Osteocyte (in vitro differentiated cells): Measurements from ENCODE around the gene PAX2. TPM values are rescaled to one million over a fixed set of nuclear protein-coding genes. Genes with fewer than 3 reads are reported as not detected.

Source experiments
- DNase-seq: peaks from one replicate; pipeline ENCODE4 v3.0.0; 2021; ENCODE audit warnings: mixed read lengths; ENCODE audit not compliant: unreplicated experiment; ENCODE audit errors: extremely low spot score
- H3K27ac Mint-ChIP-seq: one replicate; pipeline ENCODE4 v1.8.0; 2021; ENCODE audit warnings: mild to moderate bottlenecking, mixed read lengths; ENCODE audit not compliant: unreplicated experiment
- H3K27me3 Mint-ChIP-seq: one replicate; pipeline ENCODE4 v1.8.0; 2021; ENCODE audit warnings: mixed read lengths; ENCODE audit not compliant: unreplicated experiment
- H3K36me3 Mint-ChIP-seq: one replicate; pipeline ENCODE4 v1.8.0; 2021; ENCODE audit warnings: mixed read lengths; ENCODE audit not compliant: unreplicated experiment
- H3K4me1 Mint-ChIP-seq: one replicate; pipeline ENCODE4 v1.8.0; 2021; ENCODE audit warnings: mixed read lengths; ENCODE audit not compliant: unreplicated experiment
- H3K4me3 Mint-ChIP-seq: one replicate; pipeline ENCODE4 v1.8.0; 2021; ENCODE audit warnings: mild to moderate bottlenecking, moderate library complexity, mixed read lengths; ENCODE audit not compliant: unreplicated experiment
- H3K9me3 Mint-ChIP-seq: one replicate; pipeline ENCODE4 v1.8.0; 2021; ENCODE audit warnings: mixed read lengths; ENCODE audit not compliant: unreplicated experiment
- total RNA-seq: library from RNA; stranded (reverse); gene quantifications from 2 replicates; pipeline ENCODE4 v1.2.1, GENCODE V29; 2021
- TF ChIP-seq, protein P1 (sequence below): fragments of 200-600 bp; sonication (generic); IDR thresholded peaks from 2 replicates; pipeline ENCODE4 v1.5.0; 2021; ENCODE audit warnings: antibody characterized with exemption, mild to moderate bottlenecking, moderate library complexity

PAX2 gene
- total RNA-seq, 1 donor from 2014 or later, result 0.30 TPM

- TF ChIP-seq, protein P1, sequence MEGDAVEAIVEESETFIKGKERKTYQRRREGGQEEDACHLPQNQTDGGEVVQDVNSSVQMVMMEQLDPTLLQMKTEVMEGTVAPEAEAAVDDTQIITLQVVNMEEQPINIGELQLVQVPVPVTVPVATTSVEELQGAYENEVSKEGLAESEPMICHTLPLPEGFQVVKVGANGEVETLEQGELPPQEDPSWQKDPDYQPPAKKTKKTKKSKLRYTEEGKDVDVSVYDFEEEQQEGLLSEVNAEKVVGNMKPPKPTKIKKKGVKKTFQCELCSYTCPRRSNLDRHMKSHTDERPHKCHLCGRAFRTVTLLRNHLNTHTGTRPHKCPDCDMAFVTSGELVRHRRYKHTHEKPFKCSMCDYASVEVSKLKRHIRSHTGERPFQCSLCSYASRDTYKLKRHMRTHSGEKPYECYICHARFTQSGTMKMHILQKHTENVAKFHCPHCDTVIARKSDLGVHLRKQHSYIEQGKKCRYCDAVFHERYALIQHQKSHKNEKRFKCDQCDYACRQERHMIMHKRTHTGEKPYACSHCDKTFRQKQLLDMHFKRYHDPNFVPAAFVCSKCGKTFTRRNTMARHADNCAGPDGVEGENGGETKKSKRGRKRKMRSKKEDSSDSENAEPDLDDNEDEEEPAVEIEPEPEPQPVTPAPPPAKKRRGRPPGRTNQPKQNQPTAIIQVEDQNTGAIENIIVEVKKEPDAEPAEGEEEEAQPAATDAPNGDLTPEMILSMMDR, result no peak
- Mint-ChIP-seq H3K4me3 (no peak overlapping the region), H3K36me3 (no peaks in the 10 kb centered on the region), H3K27ac (no peak overlapping the region), H3K9me3 (no peaks in the 10 kb centered on the region), H3K4me1 (peaks cover 9% of the 10 kb centered on the region), H3K27me3 (peaks cover 77% of the 10 kb centered on the region)
- no peak for DNase-seq
Measured at GRCh38 chr10:100723770-100724530, 21.4 kb upstream of the PAX2 start.

- peaks cover 78% of the 10 kb centered on the region for H3K27me3 Mint-ChIP-seq
- no peaks in the 10 kb centered on the region for H3K36me3 Mint-ChIP-seq
- H3K4me1 Mint-ChIP-seq, result peaks cover 15% of the 10 kb centered on the region
- H3K27ac Mint-ChIP-seq, result no peak overlapping the region
- H3K9me3 Mint-ChIP-seq, result no peaks in the 10 kb centered on the region
- no peak overlapping the region for H3K4me3 Mint-ChIP-seq
- TF ChIP-seq, protein P1, result no peak
- DNase-seq, result no peak
Measured at GRCh38 chr10:100724531-100725027, 20.8 kb upstream of the PAX2 start.

DNA sequence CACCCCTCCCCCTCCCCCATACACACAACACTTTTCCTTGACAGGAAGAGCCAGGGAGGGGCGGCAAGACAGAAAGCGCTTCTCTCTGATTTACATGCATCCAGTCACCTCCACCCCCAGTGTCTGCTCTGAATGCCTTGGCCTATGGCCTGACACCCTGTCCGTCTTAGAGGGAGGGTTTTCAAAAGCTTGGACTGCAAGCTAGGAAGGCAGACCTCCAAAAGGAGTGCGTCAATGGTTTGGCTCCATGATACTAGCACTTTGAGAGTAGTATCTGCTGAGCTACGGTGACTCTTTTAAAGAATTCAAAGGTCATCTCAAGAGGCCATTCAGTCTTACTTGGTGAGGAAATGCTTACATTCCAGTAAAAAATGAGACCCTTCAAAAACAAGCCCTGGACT is 20.3 kb upstream of the PAX2 start:
- Mint-ChIP-seq H3K4me3 (no peak overlapping the region), H3K9me3 (no peaks in the 10 kb centered on the region), H3K27me3 (peaks cover 78% of the 10 kb centered on the region), H3K27ac (no peak overlapping the region), H3K36me3 (no peaks in the 10 kb centered on the region), H3K4me1 (peaks cover 19% of the 10 kb centered on the region)
- TF ChIP-seq, protein P1, result no peak
- DNase-seq, result no peak

DNA sequence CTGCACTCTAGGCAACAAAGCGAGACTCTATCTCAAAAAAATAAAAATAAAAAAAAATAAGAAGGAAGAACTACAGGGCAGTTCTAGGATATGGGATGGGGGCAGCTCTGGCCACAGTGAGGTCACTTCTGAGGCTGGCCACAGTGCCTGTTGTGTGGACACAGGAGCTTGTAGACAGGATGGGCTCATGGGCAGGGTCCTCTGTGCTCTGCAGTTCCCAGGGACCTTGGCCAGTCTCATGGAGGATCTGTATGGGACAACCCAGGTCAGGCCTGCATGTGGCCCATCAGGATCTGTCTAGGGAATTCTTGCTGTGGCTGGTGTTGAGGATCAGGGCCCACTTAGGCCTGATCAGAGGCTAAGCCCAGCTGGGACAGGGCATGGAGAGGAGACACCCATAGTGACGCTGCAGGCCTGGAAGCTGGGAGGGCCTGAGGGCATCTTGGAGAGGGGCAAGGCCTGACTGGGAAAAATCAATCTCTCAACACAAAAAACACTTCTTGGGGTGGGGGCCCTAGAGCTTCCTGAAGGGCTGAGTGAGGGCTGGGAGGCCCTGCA is 19.4 kb upstream of the PAX2 start:
- H3K9me3 Mint-ChIP-seq, result no peaks in the 10 kb centered on the region
- no peaks in the 10 kb centered on the region for H3K36me3 Mint-ChIP-seq
- H3K27ac Mint-ChIP-seq, result no peak overlapping the region
- peaks cover 78% of the 10 kb centered on the region for H3K27me3 Mint-ChIP-seq
- DNase-seq, result no peak
- peaks cover 26% of the 10 kb centered on the region for H3K4me1 Mint-ChIP-seq
- TF ChIP-seq, protein P1, result no peak
- no peak overlapping the region for H3K4me3 Mint-ChIP-seq

DNA sequence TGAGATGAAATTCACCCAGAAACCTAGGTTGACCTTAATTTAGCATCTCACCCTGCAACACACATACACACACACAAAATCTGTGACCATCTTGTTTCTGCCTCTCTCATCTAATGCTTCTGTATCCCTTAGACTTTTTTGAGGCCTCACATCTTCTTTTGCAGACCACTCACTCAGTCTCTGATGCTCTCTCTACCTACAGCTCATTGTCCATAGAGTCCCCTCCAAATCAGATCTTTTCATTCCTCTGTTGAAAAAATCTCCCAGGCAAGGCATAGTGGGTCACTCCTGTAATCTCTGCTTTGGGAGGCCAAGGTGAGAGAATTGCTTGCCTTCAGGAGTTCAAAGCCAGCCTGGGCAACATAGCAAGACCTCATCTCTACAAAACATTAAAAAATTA is 17.6 kb upstream of the PAX2 start:
- Mint-ChIP-seq H3K27me3 (peaks cover 81% of the 10 kb centered on the region), H3K9me3 (no peaks in the 10 kb centered on the region), H3K36me3 (no peaks in the 10 kb centered on the region), H3K4me1 (peaks cover 34% of the 10 kb centered on the region), H3K4me3 (no peak overlapping the region), H3K27ac (no peak overlapping the region)
- TF ChIP-seq, protein P1, result no peak
- no peak for DNase-seq
